HL-60 (cell line): ENCODE measurements around the gene AFP.

Experiments used
- DNase-seq, 2 experiments: peaks; one replicate each; pipeline ENCODE4 v3.0.0-alpha.2; 2010 to 2020; ENCODE audit warnings: low read depth in 1 of 2, low spot score in 1 of 2
- H3K27ac ChIP-seq: fragments of 250-450 bp; sonication (Bioruptor Pico); replicated peaks from 2 replicates; pipeline ENCODE4 v1.5.1; 2020; ENCODE audit warnings: mild to moderate bottlenecking, moderate library complexity
- H3K27me3 ChIP-seq: fragments of 250-450 bp; sonication (Bioruptor Pico); 2 replicates; pipeline ENCODE4 v1.5.1; 2021; ENCODE audit warnings: mild to moderate bottlenecking, moderate library complexity; ENCODE audit not compliant: insufficient read depth, poor library complexity, severe bottlenecking
- H3K4me3 ChIP-seq: replicated peaks from 2 replicates; pipeline ENCODE4 v1.5.1; 2011; ENCODE audit warnings: mild to moderate bottlenecking, control low read depth, low read length; ENCODE audit not compliant: insufficient read depth
- CTCF ChIP-seq: IDR thresholded peaks from one replicate; pipeline ENCODE4 v1.5.1; 2011; ENCODE audit warnings: low read length, control low read depth, inconsistent platforms; ENCODE audit not compliant: insufficient read depth
- GABPA ChIP-seq: IDR thresholded peaks from 2 replicates; pipeline ENCODE4 v1.6.1; 2012; ENCODE audit warnings: low read depth
- POLR2AphosphoS5 ChIP-seq: IDR thresholded peaks from 2 replicates; pipeline ENCODE4 v1.6.1; 2012; ENCODE audit warnings: low read depth
- REST ChIP-seq: IDR thresholded peaks from 2 replicates; pipeline ENCODE4 v1.6.1; 2012; ENCODE audit warnings: low read depth; ENCODE audit not compliant: insufficient replicate concordance
- SPI1 ChIP-seq: IDR thresholded peaks from 2 replicates; pipeline ENCODE4 v1.6.1; 2012; ENCODE audit warnings: low read depth, mild to moderate bottlenecking, borderline replicate concordance

AFP gene

GRCh38 chr4:73404457-73404856 lies 31.6 kb upstream of the AFP start:
- H3K4me3 ChIP-seq: no peak overlapping the region
- no peaks in the 10 kb centered on the region for H3K27me3 ChIP-seq
- TF ChIP-seq GABPA (no peak), CTCF (no peak), REST (no peak), SPI1 (no peak), POLR2AphosphoS5 (no peak)
- no peak for DNase-seq
- no peak overlapping the region for H3K27ac ChIP-seq

DNA sequence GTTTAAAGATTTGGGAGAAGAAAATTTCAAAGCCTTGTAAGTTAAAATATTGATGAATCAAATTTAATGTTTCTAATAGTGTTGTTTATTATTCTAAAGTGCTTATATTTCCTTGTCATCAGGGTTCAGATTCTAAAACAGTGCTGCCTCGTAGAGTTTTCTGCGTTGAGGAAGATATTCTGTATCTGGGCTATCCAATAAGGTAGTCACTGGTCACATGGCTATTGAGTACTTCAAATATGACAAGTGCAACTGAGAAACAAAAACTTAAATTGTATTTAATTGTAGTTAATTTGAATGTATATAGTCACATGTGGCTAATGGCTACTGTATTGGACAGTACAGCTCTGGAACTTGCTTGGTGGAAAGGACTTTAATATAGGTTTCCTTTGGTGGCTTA lies 30.9 kb upstream of the AFP start:
- H3K27me3 ChIP-seq: no peaks in the 10 kb centered on the region
- no peak overlapping the region for H3K4me3 ChIP-seq
- no peak overlapping the region for H3K27ac ChIP-seq
- TF ChIP-seq SPI1: no peak
- no peak for TF ChIP-seq REST
- TF ChIP-seq POLR2AphosphoS5: no peak
- TF ChIP-seq GABPA: no peak
- no peak for TF ChIP-seq CTCF
- DNase-seq: no peak

DNA sequence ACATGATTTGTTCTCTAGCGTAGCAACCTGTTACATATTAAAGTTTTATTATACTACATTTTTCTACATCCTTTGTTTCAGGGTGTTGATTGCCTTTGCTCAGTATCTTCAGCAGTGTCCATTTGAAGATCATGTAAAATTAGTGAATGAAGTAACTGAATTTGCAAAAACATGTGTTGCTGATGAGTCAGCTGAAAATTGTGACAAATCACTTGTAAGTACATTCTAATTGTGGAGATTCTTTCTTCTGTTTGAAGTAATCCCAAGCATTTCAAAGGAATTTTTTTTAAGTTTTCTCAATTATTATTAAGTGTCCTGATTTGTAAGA lies 29.5 kb upstream of the AFP start:
- Histone ChIP-seq H3K4me3 (no peak overlapping the region), H3K27me3 (peaks cover under 1% of the 10 kb centered on the region), H3K27ac (no peak overlapping the region)
- no peak for DNase-seq
- TF ChIP-seq POLR2AphosphoS5 (no peak), GABPA (no peak), CTCF (no peak), REST (no peak), SPI1 (no peak)
